Panc1 (cell line): ENCODE results near the gene UBE2K. TPM values are rescaled to one million over a fixed set of nuclear protein-coding genes. Genes with fewer than 3 reads are reported as not detected.
A peak's percentile ranks its signal among the peaks of the same experiment; 100 is the strongest.
"Not testable (repeated sequence)": the region's sequence is repeated elsewhere in the genome, so short reads cannot be mapped to it uniquely, and the experiment has no call there.

ENCODE experiments used
- ATAC-seq: fragments of 200-7000 bp; cut with Tn5 transposase; 2 replicates; pipeline ENCODE4 v1.9.1; 2020; ENCODE audit warnings: mild to moderate bottlenecking, moderate library complexity
- BruUV-seq: library from RNA; stranded (reverse); fragments of 400-500 nt; replicated peaks from 2 replicates; lab custom pipeline; 2021; lab: Mats Ljungman, UMichigan
- CTCF ChIA-PET: fragments of 300-600 bp; sonication (Branson Sonifier 250); formaldehyde crosslinking; loops from one replicate; lab custom pipeline; 2022; ENCODE audit warnings: antibody characterized with exemption; lab: Charles Lee
- POLR2A ChIA-PET: fragments of 300-600 bp; sonication (Branson Sonifier 250); formaldehyde crosslinking; loops from one replicate; lab custom pipeline; 2022; ENCODE audit warnings: antibody characterized with exemption; lab: Charles Lee
- DNase-seq: peaks from one replicate; pipeline ENCODE4 v3.0.0-alpha.2; 2010; ENCODE audit warnings: low read depth, low spot score
- H3K27ac ChIP-seq: 2 replicates; pipeline ENCODE4 v1.5.1; 2011; ENCODE audit warnings: mild to moderate bottlenecking, low read length, inconsistent platforms
- H3K27me3 ChIP-seq: fragments of 200-500 bp; sonication (Bioruptor generic); 2 replicates; pipeline ENCODE4 v1.6.0; 2014; ENCODE audit warnings: low read length, inconsistent platforms; ENCODE audit not compliant: control insufficient read depth, insufficient read depth
- H3K36me3 ChIP-seq: fragments of 200-500 bp; sonication (Bioruptor generic); 2 replicates; pipeline ENCODE4 v1.5.1; 2014; ENCODE audit warnings: inconsistent platforms, mild to moderate bottlenecking, low read length, moderate library complexity; ENCODE audit not compliant: control insufficient read depth, insufficient read depth
- H3K4me1 ChIP-seq: 2 replicates; pipeline ENCODE4 v1.5.1; 2011; ENCODE audit warnings: inconsistent platforms, mild to moderate bottlenecking, low read length, moderate library complexity; ENCODE audit not compliant: control insufficient read depth, insufficient read depth
- H3K4me3 ChIP-seq, 2 experiments: 2 replicates each; pipeline ENCODE4 v1.5.1; 2011 to 2012; ENCODE audit warnings: low read depth in 2 of 2, low read length in 2 of 2, mild to moderate bottlenecking in 2 of 2, inconsistent platforms in 1 of 2, moderate library complexity in 1 of 2
- H3K9me3 ChIP-seq: fragments of 200-500 bp; sonication (Bioruptor generic); 2 replicates; pipeline ENCODE4 v1.5.1; 2014; ENCODE audit warnings: low read depth, mild to moderate bottlenecking, inconsistent platforms, low read length, moderate library complexity; ENCODE audit not compliant: control insufficient read depth, insufficient read depth
- POLR2AphosphoS5 ChIP-seq: IDR thresholded peaks from 2 replicates; pipeline ENCODE4 v1.6.1; 2012; ENCODE audit warnings: mild to moderate bottlenecking, low read depth, low read length, moderate library complexity
- SIN3A ChIP-seq: IDR thresholded peaks from 2 replicates; pipeline ENCODE4 v1.6.1; 2012; ENCODE audit warnings: low read depth, mild to moderate bottlenecking, low read length, moderate library complexity, borderline replicate concordance; ENCODE audit not compliant: insufficient read depth
- TCF7L2 ChIP-seq: IDR thresholded peaks from 2 replicates; pipeline ENCODE4 v1.6.1; 2011; ENCODE audit warnings: mild to moderate bottlenecking, low read depth, low read length, inconsistent platforms
- in situ Hi-C: cut with HindIII; loops from 2 replicates; pipeline ENCODE4 v1.10.0; 2016; ENCODE audit warnings: low sequenced_read_pairs, low pct_unique_long_range_greater_than_20kb
- intact Hi-C: fragments of 100-400 bp; cut with micrococcal nuclease; formaldehyde crosslinking; loops from one replicate; pipeline ENCODE4 v1.10.0; 2022; ENCODE audit not compliant: unreplicated experiment
- total RNA-seq: library from RNA; stranded (reverse); gene quantifications from one replicate; pipeline ENCODE4 v1.2.1, GENCODE V29; 2021; ENCODE audit not compliant: unreplicated experiment
- TF ChIP-seq, protein P1 (sequence below), 2 experiments: IDR thresholded peaks; 2 replicates each; pipeline ENCODE4 v1.6.1; 2011 to 2012; ENCODE audit warnings: low read depth in 2 of 2, control low read depth in 1 of 2, low read length in 1 of 2, mild to moderate bottlenecking in 1 of 2, moderate library complexity in 1 of 2; ENCODE audit not compliant: insufficient read depth in 1 of 2
- TF ChIP-seq, protein P2 (sequence below): fragments of 450-650 bp; IDR thresholded peaks from 2 replicates; pipeline ENCODE4 v1.5.1; 2017; ENCODE audit warnings: mild to moderate bottlenecking

The UBE2K gene
- total RNA-seq, 1 experiment from 2014 or later: 84.1 TPM

DNA sequence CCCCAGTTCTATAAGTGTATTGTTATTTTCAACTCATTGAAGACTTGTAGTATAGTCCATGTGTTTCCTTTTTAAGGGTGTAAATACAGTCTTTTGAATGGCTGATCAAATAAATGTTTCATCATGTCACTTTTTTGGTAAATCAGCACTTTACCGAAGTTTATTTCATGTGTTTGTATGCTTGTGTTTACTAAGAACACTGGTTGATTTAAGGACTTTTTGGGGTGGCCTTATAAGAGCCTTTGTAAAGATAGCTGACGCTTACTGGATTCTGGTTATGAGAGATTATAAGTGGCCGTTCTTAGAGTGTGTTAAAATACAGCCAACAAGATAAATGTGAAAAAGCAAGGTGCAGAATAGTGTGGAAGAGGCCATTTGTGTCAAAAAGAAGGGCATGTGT lies 2.6 kb downstream of the UBE2K start:
- BruUV-seq: no TSS peak
- intact Hi-C loops: no loop called here
- peak overlapping the region; percentile 91; the same call in 1 of the 2 replicates for H3K27ac ChIP-seq
- H3K4me3 ChIP-seq: peak overlapping the region; percentile 21 to 85; a peak in 3 of 4 replicates
- peaks cover 4% of the 10 kb centered on the region for H3K36me3 ChIP-seq
- no peaks in the 10 kb centered on the region for H3K27me3 ChIP-seq
- TF ChIP-seq, protein P1, sequence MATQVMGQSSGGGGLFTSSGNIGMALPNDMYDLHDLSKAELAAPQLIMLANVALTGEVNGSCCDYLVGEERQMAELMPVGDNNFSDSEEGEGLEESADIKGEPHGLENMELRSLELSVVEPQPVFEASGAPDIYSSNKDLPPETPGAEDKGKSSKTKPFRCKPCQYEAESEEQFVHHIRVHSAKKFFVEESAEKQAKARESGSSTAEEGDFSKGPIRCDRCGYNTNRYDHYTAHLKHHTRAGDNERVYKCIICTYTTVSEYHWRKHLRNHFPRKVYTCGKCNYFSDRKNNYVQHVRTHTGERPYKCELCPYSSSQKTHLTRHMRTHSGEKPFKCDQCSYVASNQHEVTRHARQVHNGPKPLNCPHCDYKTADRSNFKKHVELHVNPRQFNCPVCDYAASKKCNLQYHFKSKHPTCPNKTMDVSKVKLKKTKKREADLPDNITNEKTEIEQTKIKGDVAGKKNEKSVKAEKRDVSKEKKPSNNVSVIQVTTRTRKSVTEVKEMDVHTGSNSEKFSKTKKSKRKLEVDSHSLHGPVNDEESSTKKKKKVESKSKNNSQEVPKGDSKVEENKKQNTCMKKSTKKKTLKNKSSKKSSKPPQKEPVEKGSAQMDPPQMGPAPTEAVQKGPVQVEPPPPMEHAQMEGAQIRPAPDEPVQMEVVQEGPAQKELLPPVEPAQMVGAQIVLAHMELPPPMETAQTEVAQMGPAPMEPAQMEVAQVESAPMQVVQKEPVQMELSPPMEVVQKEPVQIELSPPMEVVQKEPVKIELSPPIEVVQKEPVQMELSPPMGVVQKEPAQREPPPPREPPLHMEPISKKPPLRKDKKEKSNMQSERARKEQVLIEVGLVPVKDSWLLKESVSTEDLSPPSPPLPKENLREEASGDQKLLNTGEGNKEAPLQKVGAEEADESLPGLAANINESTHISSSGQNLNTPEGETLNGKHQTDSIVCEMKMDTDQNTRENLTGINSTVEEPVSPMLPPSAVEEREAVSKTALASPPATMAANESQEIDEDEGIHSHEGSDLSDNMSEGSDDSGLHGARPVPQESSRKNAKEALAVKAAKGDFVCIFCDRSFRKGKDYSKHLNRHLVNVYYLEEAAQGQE (IDR thresholded peaks at IDR 0.05; ENCODE audit: insufficient read depth in 1 of 2, low read depth in 2 of 2, low read length in 1 of 2): no peak
- TF ChIP-seq SIN3A: no peak
- ATAC-seq: no peak
- in situ Hi-C loops: no loop called here
- ChIA-PET CTCF (no interaction called here), POLR2A (interaction anchor here (0.6 kb wide), 1 partner anchor 545 kb away, joined by 3 read pairs; no protein-coding TSS in a partner anchor)
- no peaks in the 10 kb centered on the region for H3K9me3 ChIP-seq
- no peak for DNase-seq
- H3K4me1 ChIP-seq: peaks cover 7% of the 10 kb centered on the region; the same call in 1 of the 2 replicates

DNA sequence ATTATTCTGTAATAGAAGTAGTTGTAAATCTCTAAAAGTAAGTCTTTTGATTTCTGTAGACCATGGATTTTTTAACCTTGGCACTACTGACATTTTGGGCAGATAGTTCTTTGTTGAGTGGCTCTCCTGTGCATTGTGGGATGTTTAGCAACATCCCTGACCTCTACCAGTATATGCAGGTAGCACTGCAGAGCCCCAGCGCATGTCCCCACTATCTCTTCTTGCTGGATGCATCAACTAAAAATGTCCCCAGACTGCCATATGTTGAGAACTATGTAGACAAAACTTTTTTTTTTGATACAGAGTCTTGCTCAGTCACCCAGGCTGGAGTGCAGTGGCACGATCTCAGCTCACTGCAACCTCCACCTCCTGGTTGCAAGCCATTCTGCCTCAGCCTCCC lies 4.8 kb downstream of the UBE2K start:
- peaks cover 4% of the 10 kb centered on the region for H3K36me3 ChIP-seq
- in situ Hi-C loops: no loop called here
- ATAC-seq (no peak), DNase-seq (no peak)
- no peak overlapping the region for H3K27ac ChIP-seq
- intact Hi-C loops: no loop called here
- POLR2A ChIA-PET: no interaction called here
- CTCF ChIA-PET: interaction anchor here (0.9 kb wide), 1 partner anchor 217 kb away, joined by 10 read pairs; no protein-coding TSS in a partner anchor
- H3K4me1 ChIP-seq: peaks cover 8% of the 10 kb centered on the region
- no peaks in the 10 kb centered on the region for H3K27me3 ChIP-seq
- H3K9me3 ChIP-seq: no peaks in the 10 kb centered on the region
- no peak overlapping the region for H3K4me3 ChIP-seq
- TF ChIP-seq TCF7L2: no peak
- TF ChIP-seq, protein P1 (IDR thresholded peaks at IDR 0.05; ENCODE audit: insufficient read depth in 1 of 2, low read depth in 2 of 2, low read length in 1 of 2): no peak
- TF ChIP-seq, protein P2, sequence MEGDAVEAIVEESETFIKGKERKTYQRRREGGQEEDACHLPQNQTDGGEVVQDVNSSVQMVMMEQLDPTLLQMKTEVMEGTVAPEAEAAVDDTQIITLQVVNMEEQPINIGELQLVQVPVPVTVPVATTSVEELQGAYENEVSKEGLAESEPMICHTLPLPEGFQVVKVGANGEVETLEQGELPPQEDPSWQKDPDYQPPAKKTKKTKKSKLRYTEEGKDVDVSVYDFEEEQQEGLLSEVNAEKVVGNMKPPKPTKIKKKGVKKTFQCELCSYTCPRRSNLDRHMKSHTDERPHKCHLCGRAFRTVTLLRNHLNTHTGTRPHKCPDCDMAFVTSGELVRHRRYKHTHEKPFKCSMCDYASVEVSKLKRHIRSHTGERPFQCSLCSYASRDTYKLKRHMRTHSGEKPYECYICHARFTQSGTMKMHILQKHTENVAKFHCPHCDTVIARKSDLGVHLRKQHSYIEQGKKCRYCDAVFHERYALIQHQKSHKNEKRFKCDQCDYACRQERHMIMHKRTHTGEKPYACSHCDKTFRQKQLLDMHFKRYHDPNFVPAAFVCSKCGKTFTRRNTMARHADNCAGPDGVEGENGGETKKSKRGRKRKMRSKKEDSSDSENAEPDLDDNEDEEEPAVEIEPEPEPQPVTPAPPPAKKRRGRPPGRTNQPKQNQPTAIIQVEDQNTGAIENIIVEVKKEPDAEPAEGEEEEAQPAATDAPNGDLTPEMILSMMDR: no peak
- TF ChIP-seq POLR2AphosphoS5: no peak
- no peak for TF ChIP-seq SIN3A
- no TSS peak for BruUV-seq

DNA sequence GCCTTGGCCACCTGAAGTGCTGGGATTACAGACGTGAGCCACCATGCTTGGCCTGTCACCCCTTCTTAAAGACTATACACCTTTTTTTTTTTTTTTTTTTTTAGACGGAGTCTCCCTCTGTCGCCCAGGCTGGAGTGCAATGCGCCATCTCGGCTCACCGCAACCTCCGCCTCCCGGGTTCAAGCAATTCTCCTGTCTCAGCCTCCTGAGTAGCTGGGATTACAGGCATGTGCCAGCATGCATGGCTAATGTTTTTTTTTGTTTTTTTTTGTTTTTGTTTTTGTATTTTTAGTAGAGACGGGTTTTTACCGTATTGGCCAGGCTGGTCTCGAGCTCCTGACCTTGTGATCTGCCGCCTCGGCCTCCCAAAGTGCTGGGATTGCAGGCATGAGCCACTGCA lies 6.9 kb downstream of the UBE2K start:
- H3K9me3 ChIP-seq, intact Hi-C loops, H3K4me3 ChIP-seq, H3K27ac ChIP-seq, DNase-seq, in situ Hi-C loops, H3K36me3 ChIP-seq, BruUV-seq, CTCF ChIA-PET, H3K27me3 ChIP-seq, ATAC-seq: not testable (repeated sequence)
- POLR2A ChIA-PET: interaction anchor here (0.6 kb wide), 1 partner anchor 9 kb away, joined by 6 read pairs; no protein-coding TSS in a partner anchor
- H3K4me1 ChIP-seq: peaks cover 23% of the 10 kb centered on the region
